HepG2 (cell line): ENCODE results near the gene UAP1L1. TPM values are rescaled to one million over a fixed set of nuclear protein-coding genes. Genes with fewer than 3 reads are reported as not detected.

ENCODE experiments used
- JUN ChIP-seq: sonication (generic); formaldehyde crosslinking; IDR thresholded peaks from 2 replicates; pipeline ENCODE4 v1.4.0; 2020; ENCODE audit warnings: mild to moderate bottlenecking, missing genetic modification reagents
- THYN1 ChIP-seq: sonication (generic); formaldehyde crosslinking; IDR thresholded peaks from 2 replicates; pipeline ENCODE4 v1.8.1; 2023; ENCODE audit warnings: low read depth, mild to moderate bottlenecking, moderate library complexity, missing genetic modification reagents, borderline replicate concordance
- TRAFD1 ChIP-seq: sonication (generic); formaldehyde crosslinking; IDR thresholded peaks from 2 replicates; pipeline ENCODE4 v1.5.1; 2020; ENCODE audit warnings: missing genetic modification reagents, mild to moderate bottlenecking, borderline replicate concordance
- ZMAT3 ChIP-seq: sonication (generic); formaldehyde crosslinking; conservative IDR thresholded peaks from 2 replicates; pipeline ENCODE4 v1.7.0; 2021; ENCODE audit warnings: missing genetic modification reagents
- ZSCAN25 ChIP-seq: sonication (generic); formaldehyde crosslinking; IDR thresholded peaks from 2 replicates; pipeline ENCODE4 v1.8.0; 2022; ENCODE audit warnings: mild to moderate bottlenecking, missing genetic modification reagents
- polyA plus RNA-seq, 8 experiments: library from polyadenylated mRNA; depleted of rRNA in 3 of 8; stranded (reverse) in 7 of 8; unstranded in 1 of 8; fragments of >200 nt; fragmentation: Illumina TruSeq in 4 of 8; extraction: Trizol in 4 of 8; gene quantifications; 2 replicates each; pipeline versions ENCODE4 v1.2.1 to v1.2.3, GENCODE V29; 2011 to 2016; ENCODE audit warnings: low read depth in 4 of 8, missing spikeins in 1 of 8, mixed read lengths in 1 of 8; ENCODE audit not compliant: insufficient read depth in 1 of 8
- total RNA-seq, 5 experiments: library from RNA; depleted of rRNA; stranded (reverse); fragments of >200 nt; fragmentation: Illumina TruSeq; extraction: Trizol; gene quantifications; 2 replicates each; pipeline ENCODE4 v1.2.3, GENCODE V29; 2016; ENCODE audit warnings: low read depth in 1 of 5
- TF ChIP-seq, protein P1 (sequence below), 2 experiments: fragments of 450-650 bp in 1 of 2; sonication (generic) in 1 of 2; formaldehyde crosslinking in 1 of 2; IDR thresholded peaks; 2 replicates each; pipeline versions ENCODE4 v1.6.1 to v1.8.0; 2016 to 2022; ENCODE audit warnings: antibody characterized with exemption in 1 of 2, mild to moderate bottlenecking in 1 of 2, missing genetic modification reagents in 1 of 2
- TF ChIP-seq, protein P2 (sequence below): IDR thresholded peaks from 2 replicates; pipeline ENCODE4 v1.4.0; 2020; ENCODE audit warnings: mild to moderate bottlenecking, missing genetic modification reagents
- TF ChIP-seq, protein P3 (sequence below): sonication (generic); formaldehyde crosslinking; conservative IDR thresholded peaks from 2 replicates; pipeline ENCODE4 v1.8.1; 2023; ENCODE audit warnings: missing genetic modification reagents
- TF ChIP-seq, protein P4 (sequence below): sonication (generic); formaldehyde crosslinking; IDR thresholded peaks from 2 replicates; pipeline ENCODE4 v1.5.0; 2020; ENCODE audit warnings: missing genetic modification reagents

UAP1L1 gene
- total and polyA plus RNA-seq, 2 of the 13 experiments (the other 11 are each of a cell fraction or from before 2014, with no cell fraction given), result 5.4 to 6.4 TPM

GRCh38 chr9:137070906-137071275, 6.4 kb upstream of the UAP1L1 start (continued):
- TF ChIP-seq, protein P1, sequence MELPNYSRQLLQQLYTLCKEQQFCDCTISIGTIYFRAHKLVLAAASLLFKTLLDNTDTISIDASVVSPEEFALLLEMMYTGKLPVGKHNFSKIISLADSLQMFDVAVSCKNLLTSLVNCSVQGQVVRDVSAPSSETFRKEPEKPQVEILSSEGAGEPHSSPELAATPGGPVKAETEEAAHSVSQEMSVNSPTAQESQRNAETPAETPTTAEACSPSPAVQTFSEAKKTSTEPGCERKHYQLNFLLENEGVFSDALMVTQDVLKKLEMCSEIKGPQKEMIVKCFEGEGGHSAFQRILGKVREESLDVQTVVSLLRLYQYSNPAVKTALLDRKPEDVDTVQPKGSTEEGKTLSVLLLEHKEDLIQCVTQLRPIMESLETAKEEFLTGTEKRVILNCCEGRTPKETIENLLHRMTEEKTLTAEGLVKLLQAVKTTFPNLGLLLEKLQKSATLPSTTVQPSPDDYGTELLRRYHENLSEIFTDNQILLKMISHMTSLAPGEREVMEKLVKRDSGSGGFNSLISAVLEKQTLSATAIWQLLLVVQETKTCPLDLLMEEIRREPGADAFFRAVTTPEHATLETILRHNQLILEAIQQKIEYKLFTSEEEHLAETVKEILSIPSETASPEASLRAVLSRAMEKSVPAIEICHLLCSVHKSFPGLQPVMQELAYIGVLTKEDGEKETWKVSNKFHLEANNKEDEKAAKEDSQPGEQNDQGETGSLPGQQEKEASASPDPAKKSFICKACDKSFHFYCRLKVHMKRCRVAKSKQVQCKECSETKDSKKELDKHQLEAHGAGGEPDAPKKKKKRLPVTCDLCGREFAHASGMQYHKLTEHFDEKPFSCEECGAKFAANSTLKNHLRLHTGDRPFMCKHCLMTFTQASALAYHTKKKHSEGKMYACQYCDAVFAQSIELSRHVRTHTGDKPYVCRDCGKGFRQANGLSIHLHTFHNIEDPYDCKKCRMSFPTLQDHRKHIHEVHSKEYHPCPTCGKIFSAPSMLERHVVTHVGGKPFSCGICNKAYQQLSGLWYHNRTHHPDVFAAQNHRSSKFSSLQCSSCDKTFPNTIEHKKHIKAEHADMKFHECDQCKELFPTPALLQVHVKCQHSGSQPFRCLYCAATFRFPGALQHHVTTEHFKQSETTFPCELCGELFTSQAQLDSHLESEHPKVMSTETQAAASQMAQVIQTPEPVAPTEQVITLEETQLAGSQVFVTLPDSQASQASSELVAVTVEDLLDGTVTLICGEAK (IDR thresholded peaks at IDR 0.05), result no peak
- TF ChIP-seq, protein P1 (CRISPR knock-in tag; IDR thresholded peaks at IDR 0.05), result no peak
- TF ChIP-seq, protein P2, sequence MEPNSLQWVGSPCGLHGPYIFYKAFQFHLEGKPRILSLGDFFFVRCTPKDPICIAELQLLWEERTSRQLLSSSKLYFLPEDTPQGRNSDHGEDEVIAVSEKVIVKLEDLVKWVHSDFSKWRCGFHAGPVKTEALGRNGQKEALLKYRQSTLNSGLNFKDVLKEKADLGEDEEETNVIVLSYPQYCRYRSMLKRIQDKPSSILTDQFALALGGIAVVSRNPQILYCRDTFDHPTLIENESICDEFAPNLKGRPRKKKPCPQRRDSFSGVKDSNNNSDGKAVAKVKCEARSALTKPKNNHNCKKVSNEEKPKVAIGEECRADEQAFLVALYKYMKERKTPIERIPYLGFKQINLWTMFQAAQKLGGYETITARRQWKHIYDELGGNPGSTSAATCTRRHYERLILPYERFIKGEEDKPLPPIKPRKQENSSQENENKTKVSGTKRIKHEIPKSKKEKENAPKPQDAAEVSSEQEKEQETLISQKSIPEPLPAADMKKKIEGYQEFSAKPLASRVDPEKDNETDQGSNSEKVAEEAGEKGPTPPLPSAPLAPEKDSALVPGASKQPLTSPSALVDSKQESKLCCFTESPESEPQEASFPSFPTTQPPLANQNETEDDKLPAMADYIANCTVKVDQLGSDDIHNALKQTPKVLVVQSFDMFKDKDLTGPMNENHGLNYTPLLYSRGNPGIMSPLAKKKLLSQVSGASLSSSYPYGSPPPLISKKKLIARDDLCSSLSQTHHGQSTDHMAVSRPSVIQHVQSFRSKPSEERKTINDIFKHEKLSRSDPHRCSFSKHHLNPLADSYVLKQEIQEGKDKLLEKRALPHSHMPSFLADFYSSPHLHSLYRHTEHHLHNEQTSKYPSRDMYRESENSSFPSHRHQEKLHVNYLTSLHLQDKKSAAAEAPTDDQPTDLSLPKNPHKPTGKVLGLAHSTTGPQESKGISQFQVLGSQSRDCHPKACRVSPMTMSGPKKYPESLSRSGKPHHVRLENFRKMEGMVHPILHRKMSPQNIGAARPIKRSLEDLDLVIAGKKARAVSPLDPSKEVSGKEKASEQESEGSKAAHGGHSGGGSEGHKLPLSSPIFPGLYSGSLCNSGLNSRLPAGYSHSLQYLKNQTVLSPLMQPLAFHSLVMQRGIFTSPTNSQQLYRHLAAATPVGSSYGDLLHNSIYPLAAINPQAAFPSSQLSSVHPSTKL (CRISPR knock-in tag), result no peak
- TF ChIP-seq TRAFD1 (CRISPR knock-in tag) (0 out of 2 replicates have a peak, but pooled peaks have one; percentile 63), ZMAT3 (CRISPR knock-in tag) (no peak), JUN (CRISPR knock-in tag) (no peak), ZSCAN25 (peak; percentile 69; the same call in 1 of the 2 replicates), THYN1 (CRISPR knock-in tag) (no peak)
- TF ChIP-seq, protein P3, sequence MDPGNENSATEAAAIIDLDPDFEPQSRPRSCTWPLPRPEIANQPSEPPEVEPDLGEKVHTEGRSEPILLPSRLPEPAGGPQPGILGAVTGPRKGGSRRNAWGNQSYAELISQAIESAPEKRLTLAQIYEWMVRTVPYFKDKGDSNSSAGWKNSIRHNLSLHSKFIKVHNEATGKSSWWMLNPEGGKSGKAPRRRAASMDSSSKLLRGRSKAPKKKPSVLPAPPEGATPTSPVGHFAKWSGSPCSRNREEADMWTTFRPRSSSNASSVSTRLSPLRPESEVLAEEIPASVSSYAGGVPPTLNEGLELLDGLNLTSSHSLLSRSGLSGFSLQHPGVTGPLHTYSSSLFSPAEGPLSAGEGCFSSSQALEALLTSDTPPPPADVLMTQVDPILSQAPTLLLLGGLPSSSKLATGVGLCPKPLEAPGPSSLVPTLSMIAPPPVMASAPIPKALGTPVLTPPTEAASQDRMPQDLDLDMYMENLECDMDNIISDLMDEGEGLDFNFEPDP (CRISPR knock-in tag), result no peak
- TF ChIP-seq, protein P4, sequence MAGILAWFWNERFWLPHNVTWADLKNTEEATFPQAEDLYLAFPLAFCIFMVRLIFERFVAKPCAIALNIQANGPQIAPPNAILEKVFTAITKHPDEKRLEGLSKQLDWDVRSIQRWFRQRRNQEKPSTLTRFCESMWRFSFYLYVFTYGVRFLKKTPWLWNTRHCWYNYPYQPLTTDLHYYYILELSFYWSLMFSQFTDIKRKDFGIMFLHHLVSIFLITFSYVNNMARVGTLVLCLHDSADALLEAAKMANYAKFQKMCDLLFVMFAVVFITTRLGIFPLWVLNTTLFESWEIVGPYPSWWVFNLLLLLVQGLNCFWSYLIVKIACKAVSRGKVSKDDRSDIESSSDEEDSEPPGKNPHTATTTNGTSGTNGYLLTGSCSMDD, result no peak
